Ramos (cell line): ENCODE measurements around the gene SELENON.

Source experiments
- in situ Hi-C: fragments of 300-500 bp; cut with MboI; formaldehyde crosslinking; loops from one replicate; pipeline ENCODE4 v1.14.3; 2022; ENCODE audit warnings: low sequenced_read_pairs; ENCODE audit not compliant: unreplicated experiment

The SELENON gene

GRCh38 chr1:25770541-25771220 lies 29.3 kb upstream of the SELENON start:
- in situ Hi-C loops = no loop called here

GRCh38 chr1:25771221-25772114 lies 28.5 kb upstream of the SELENON start:
- in situ Hi-C loops = no loop called here

GRCh38 chr1:25772164-25772563 lies 27.8 kb upstream of the SELENON start:
- in situ Hi-C loops = no loop called here

- in situ Hi-C loops = no loop called here
Observed at GRCh38 chr1:25772692-25773245, 27.2 kb upstream of the SELENON start.

GRCh38 chr1:25773441-25774125 lies 26.4 kb upstream of the SELENON start:
- in situ Hi-C loops = no loop called here

GRCh38 chr1:25774206-25774803 lies 25.7 kb upstream of the SELENON start:
- in situ Hi-C loops = no loop called here

- in situ Hi-C loops = no loop called here
Observed at GRCh38 chr1:25774921-25775771, 24.8 kb upstream of the SELENON start.

- in situ Hi-C loops = no loop called here
Observed at GRCh38 chr1:25779388-25779787, 20.6 kb upstream of the SELENON start.

GRCh38 chr1:25779894-25780293 lies 20.1 kb upstream of the SELENON start:
- in situ Hi-C loops = no loop called here

- in situ Hi-C loops = no loop called here
Observed at GRCh38 chr1:25780318-25781129, 19.5 kb upstream of the SELENON start.

GRCh38 chr1:25781130-25781433 lies 18.9 kb upstream of the SELENON start:
- in situ Hi-C loops = no loop called here

- in situ Hi-C loops = no loop called here
Observed at GRCh38 chr1:25782608-25783201, 17.3 kb upstream of the SELENON start.

GRCh38 chr1:25784575-25785051 lies 15.4 kb upstream of the SELENON start:
- in situ Hi-C loops = no loop called here

GRCh38 chr1:25785333-25786067 lies 14.5 kb upstream of the SELENON start:
- in situ Hi-C loops = no loop called here

- in situ Hi-C loops = no loop called here
Observed at GRCh38 chr1:25786887-25787759, 12.9 kb upstream of the SELENON start.

- in situ Hi-C loops = no loop called here
Observed at GRCh38 chr1:25787760-25788166, 12.2 kb upstream of the SELENON start.

- in situ Hi-C loops = loop anchor here (10.0 kb wide), 2 partner anchors 266 to 506 kb away; no protein-coding TSS in a partner anchor
Observed at GRCh38 chr1:25790472-25790871, 9.5 kb upstream of the SELENON start.
